ENCODE measurements around the gene SPATA13. TPM values are rescaled to one million over a fixed set of nuclear protein-coding genes. Genes with fewer than 3 reads are reported as not detected.

The SPATA13 gene
- total RNA-seq, 1 experiment from 2014 or later: 21.4 TPM

DNA sequence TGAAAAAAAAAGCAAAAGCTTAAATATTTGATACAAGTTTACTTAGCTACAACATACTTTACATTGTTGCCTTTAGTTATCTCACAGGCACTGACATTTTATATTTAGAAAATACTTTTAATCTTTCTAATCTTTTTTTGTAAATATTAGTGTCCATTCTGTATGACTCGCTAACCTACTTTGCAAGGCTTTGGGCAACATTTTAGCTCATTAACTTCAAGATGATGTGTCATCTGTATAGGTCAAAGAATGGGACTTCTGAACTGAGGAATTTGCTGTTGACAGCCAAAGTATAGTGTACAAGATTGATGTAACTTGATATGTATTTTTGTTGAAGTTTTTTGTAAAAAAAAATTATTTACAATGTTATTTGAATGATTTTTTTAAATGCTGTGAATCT, 146.1 kb downstream of the SPATA13 start:
- ChIA-PET POLR2A (interaction anchor here (0.6 kb wide), 1 partner anchor 198 kb away, joined by 3 read pairs; no protein-coding TSS in a partner anchor), RAD21 (ENCODE audit: low non-redundant PET in 1 of 2, low total read pairs in 2 of 2, uncharacterized antibody in 2 of 2, unreplicated experiment in 2 of 2) (no interaction called here), CTCF (no interaction called here)
- H4K20me1 ChIP-seq (ENCODE audit: insufficient read depth): no peaks in the 10 kb centered on the region
- H3K4me3 ChIP-seq (replicated peaks in 1 of 2; ENCODE audit: low read depth in 1 of 2, low read length in 2 of 2): no peak overlapping the region
- H3K9ac ChIP-seq (ENCODE audit: low read length): no peak overlapping the region
- H3K9me3 ChIP-seq (ENCODE audit: control insufficient read depth in 1 of 2, insufficient read depth in 1 of 2, low read depth in 1 of 2, low read length in 2 of 2): no peaks in the 10 kb centered on the region
- intact Hi-C loops (cut with micrococcal nuclease): no loop called here
- H3K4me2 ChIP-seq (ENCODE audit: low read length): no peak overlapping the region
- H3K27ac ChIP-seq (ENCODE audit: low read depth, low read length): no peak overlapping the region
- BruUV-seq (replicated peaks): no TSS peak
- no peaks in the 10 kb centered on the region for H3K27me3 ChIP-seq (ENCODE audit: insufficient read depth, low read length)
- TF ChIP-seq RAD21 (IDR thresholded peaks at IDR 0.05; ENCODE audit: low read depth): no peak
- no peak for TF ChIP-seq EZH2 (IDR thresholded peaks at IDR 0.05)
- TF ChIP-seq, protein P1, sequence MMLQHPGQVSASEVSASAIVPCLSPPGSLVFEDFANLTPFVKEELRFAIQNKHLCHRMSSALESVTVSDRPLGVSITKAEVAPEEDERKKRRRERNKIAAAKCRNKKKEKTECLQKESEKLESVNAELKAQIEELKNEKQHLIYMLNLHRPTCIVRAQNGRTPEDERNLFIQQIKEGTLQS (IDR thresholded peaks at IDR 0.05): no peak
- TF ChIP-seq CEBPB (IDR thresholded peaks at IDR 0.05; ENCODE audit: low read depth): no peak
- TF ChIP-seq SP1 (IDR thresholded peaks at IDR 0.05; ENCODE audit: low read depth): no peak
- no peak for TF ChIP-seq FOSL1 (IDR thresholded peaks at IDR 0.05; ENCODE audit: low read depth)
- TF ChIP-seq YY1 (IDR thresholded peaks at IDR 0.05; ENCODE audit: extremely low read depth, insufficient replicate concordance, low read depth, low read length): no peak
- TF ChIP-seq TCF7L2 (IDR thresholded peaks at IDR 0.05; ENCODE audit: borderline replicate concordance, extremely low read depth, insufficient read depth, insufficient read length): no peak
- no peak for TF ChIP-seq POLR2A (IDR thresholded peaks at IDR 0.05; ENCODE audit: borderline replicate concordance, extremely low read depth, insufficient read depth, insufficient read length)
- TF ChIP-seq, protein P2, sequence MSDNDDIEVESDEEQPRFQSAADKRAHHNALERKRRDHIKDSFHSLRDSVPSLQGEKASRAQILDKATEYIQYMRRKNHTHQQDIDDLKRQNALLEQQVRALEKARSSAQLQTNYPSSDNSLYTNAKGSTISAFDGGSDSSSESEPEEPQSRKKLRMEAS (IDR thresholded peaks at IDR 0.05): no peak
- TF ChIP-seq JUND (IDR thresholded peaks at IDR 0.05): no peak
- TF ChIP-seq ZNF274 (IDR thresholded peaks at IDR 0.05; ENCODE audit: low read depth, low read length): no peak
- no peak for TF ChIP-seq SRF (IDR thresholded peaks at IDR 0.05; ENCODE audit: low read depth)
- TF ChIP-seq ZFX (IDR thresholded peaks at IDR 0.05): no peak
- no peak for TF ChIP-seq EGR1 (IDR thresholded peaks at IDR 0.05; ENCODE audit: low read depth)
- no peak for TF ChIP-seq SIN3A (IDR thresholded peaks at IDR 0.05; ENCODE audit: low read depth)
- TF ChIP-seq EZH2phosphoT487 (IDR thresholded peaks at IDR 0.05; ENCODE audit: borderline replicate concordance): no peak
- TF ChIP-seq CBX3 (IDR thresholded peaks at IDR 0.05; ENCODE audit: low read depth): no peak
- no peak for TF ChIP-seq ELF1 (IDR thresholded peaks at IDR 0.05; ENCODE audit: borderline replicate concordance, low read depth)
- ATAC-seq (no peak), DNase-seq (ENCODE audit: low read depth, low spot score) (no peak)
- H3K9me2 ChIP-seq (ENCODE audit: insufficient read depth): no peaks in the 10 kb centered on the region
- H3K4me1 ChIP-seq (ENCODE audit: control insufficient read depth in 1 of 2, insufficient read depth in 2 of 2, low read length in 2 of 2): no peaks in the 10 kb centered on the region
- peaks cover 5% of the 10 kb centered on the region in 2 experiments; a peak in 3 of 4 replicates for H3K36me3 ChIP-seq (ENCODE audit: control insufficient read depth in 1 of 2, insufficient read depth in 2 of 2, low read length in 2 of 2)
- no peaks in the 10 kb centered on the region for H3K79me2 ChIP-seq (ENCODE audit: insufficient read depth, low read length)
- no peak overlapping the region for H2AFZ ChIP-seq (ENCODE audit: low read depth, low read length, poor library complexity, severe bottlenecking)

Measured in HCT116 (cell line).